IPS-NIHi11 (cell line): Measurements from ENCODE around the gene WDPCP.
"Not testable (repeated sequence)": the region's sequence is repeated elsewhere in the genome, so short reads cannot be mapped to it uniquely, and the experiment has no call there.

ENCODE experiments used
- DNase-seq: peaks from one replicate; pipeline ENCODE4 v3.0.0; 2012; ENCODE audit warnings: mixed read lengths, low spot score

The WDPCP gene

DNA sequence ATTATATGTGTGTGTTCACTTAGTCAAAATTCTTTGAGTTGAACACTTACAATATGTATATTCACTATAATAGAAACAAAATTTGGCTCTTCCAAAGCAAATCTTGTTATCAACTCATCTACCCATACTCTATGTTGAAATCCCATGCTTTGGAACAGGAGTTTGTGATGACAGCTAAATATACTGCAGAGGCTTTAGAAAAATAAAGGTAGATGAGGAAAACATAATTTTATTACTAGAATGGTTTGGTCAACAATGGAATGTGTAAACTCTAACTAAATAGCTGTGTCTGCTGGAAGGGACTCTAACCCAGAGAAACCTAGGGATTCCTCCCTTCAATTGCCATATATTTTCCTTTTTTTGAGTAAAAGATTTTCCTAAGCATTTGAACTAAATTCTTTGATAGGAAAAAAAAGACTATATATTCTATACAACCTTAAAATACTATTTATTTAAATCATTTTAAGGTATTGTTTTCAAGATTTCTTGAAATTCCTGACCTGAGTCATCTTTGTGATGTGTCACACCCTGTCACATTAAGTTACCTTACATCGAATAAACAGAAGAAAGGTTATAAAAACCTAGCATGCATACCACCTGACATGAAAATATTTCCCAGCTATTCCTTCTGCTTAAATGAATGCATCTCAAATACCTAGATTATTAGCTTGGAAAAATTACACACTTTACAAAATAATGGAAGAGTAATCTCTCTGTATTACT, 362.2 kb downstream of the WDPCP start:
- no peak for DNase-seq

DNA sequence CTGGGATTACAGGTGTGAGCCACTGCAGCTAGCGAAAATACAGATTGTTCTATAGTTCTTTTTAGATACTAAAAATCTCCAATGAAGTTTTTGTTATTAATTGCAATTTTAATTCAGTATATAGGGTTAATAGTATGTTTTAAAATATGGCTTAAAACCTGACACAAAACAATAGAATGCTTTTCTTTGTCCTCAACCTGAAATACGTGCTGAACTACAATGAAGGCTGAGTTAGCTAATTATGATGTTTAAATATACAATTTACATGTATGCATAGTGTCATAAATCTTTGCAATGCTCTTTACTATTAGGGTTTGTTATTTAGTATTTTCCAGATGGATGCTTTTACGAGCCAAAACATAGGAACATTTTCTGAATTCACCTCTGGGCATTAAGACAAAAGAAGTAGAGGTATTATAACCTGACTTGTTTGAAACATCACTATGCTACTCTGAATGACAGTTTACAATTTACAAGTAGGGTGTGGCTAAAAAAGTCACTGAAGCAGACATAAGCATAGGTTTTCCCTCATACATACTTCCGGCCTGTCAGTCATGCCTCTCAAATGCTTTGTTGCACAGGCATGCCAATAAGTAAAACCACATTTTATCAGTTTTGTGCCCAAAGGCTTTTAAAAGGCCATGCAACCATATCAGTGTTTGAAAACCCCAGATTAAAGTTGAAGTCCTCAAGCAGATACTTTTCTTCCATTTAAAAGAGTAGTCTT, 369.3 kb downstream of the WDPCP start:
- DNase-seq: peak; percentile 29

DNA sequence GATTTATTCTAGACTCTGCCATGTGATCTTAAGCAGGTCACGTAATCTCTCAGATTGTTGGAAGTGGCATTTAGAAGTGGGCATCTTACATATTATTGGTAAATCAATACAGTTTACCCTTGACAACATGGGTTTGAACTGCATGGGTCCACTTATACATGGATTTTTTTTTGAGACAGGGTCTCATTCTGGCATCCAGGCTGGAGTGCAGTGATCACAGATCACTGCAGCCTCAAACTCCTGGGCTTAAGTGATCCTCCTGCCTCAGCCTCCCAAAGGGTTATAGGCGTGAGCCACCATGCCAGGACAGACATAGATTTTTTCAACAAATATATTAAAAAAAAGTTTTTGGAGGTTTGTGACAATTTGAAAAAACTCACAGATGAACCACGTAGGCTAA, 393.0 kb downstream of the WDPCP start:
- no peak for DNase-seq

DNA sequence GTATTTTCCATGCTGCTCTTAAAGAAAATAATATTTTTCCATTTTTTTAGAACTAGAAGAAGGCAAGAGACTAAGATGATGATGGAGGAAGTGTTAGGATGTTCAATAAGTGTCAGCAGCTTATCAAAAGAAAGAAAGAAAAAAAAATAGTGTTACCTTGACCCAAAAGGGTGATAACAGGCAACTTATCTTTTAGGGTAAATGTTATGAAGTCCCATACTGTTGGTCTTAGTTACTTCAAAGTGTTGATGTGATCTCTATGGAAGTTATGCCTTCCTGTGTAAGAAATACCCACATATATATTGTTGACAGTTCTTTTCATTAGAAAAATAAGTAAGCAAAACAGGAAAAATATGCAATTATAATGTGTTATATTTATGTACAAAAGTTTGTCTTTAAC, 394.1 kb downstream of the WDPCP start:
- DNase-seq: no peak

DNA sequence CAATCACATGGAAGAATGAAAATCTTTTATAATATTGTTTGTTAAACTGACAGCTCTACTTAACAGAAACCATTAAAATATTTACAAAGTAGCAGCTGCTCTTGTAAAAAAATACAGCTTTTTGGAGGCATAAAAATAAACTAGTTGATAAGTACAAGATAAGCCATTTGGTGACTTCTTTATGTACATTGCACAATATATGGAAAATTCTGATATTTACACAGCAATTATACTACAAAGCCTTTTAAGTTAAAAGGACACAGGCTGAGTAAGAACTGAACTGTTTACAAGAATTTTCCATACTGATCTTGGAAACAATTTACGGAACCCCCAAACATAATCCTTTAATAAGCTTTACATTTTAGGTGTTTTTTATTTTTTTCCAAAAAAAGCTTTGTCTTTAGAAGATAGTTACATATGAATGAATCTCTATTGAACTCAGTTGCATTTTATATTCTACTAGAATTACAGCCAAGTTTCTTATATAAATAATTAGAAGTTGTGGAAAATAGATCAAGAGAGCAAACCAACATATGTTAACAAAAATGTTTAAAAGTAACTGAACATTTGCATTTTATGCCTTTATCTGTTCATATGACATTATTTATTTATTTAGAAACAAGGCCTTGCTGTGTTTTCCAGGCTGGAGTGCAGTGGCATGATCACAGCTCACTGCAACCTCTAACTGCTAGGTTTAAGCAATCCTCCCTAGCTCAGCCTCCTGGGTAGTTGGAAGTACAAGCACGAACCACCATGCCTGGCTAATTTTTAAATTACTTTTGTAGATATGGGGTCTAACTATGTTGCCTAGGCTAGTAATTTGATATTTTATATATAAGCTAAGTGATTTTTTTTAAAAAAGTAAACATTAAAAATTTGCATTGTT, 395.1 kb downstream of the WDPCP start:
- no peak for DNase-seq

DNA sequence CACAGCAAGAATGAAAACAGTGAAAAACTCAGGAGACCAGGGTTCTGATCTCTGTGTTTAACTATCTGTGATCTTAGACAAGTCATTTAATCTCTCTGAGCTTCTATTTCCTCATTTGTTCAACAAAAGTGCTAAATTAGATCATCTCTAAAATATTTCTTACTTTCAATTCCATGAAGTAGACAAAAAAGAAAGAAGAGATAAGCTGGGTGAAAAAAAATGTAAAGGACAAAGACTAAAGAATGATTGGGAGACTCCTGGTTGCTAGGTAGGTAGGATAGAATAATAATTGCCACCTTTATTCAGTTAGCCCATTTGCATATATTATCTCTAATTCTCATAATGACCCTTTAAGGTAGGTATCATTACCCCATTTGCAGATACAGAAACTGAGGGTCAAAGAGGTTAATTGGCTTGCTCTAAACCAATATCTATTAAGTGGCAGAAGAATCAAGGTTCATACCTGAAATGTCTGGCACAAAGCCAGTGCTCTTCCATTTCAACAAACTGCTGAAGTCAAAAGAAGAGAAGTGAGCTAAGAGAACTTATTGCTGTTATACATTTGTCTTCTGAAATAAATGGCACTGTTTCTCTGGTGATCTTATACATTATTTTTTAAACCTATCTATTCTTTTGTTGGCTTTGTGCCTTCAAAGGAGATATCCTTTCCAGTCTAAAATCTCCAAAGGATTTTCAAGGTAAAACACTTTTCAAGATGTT, 395.9 kb downstream of the WDPCP start:
- no peak for DNase-seq

DNA sequence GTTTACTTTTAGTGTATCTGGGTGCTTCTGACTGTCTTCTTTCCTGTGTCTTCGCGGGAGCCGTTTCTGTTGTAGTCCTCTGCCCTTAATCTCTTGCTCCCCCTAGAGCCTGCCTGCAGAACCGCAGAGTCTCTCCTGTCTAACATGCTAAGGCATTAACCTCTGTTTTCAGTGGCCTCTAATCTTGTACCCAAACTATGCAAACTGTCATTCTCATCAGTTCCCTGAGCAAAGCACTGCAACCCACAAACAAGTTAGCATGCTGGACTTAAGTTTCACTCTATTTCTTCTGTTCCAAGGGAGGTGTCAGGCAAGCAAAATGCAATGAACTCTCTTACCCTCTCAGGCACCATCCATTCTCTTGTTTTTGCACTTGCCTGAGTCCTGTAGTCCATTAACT, 399.3 kb downstream of the WDPCP start:
- DNase-seq: peak; percentile 60

DNA sequence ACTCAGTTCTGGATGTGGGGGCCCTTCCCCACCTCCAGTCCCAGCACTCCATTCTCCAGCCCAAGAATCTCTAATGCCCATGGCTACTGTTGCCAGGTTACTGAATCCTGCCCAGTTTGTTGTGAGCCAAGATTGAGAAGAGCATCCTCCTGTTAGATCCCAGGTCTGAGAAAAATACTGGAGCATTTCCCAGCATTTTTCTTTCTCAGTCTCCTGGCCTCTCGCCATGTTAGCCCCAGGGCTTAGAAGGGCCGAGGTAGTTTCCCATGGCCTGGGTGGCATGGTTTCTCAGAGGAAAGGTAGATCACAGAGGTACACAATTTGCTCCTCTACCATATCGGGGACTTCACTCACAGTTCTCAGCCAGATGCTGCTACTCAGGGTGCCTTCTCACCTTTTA, 401.9 kb downstream of the WDPCP start:
- DNase-seq: no peak

DNA sequence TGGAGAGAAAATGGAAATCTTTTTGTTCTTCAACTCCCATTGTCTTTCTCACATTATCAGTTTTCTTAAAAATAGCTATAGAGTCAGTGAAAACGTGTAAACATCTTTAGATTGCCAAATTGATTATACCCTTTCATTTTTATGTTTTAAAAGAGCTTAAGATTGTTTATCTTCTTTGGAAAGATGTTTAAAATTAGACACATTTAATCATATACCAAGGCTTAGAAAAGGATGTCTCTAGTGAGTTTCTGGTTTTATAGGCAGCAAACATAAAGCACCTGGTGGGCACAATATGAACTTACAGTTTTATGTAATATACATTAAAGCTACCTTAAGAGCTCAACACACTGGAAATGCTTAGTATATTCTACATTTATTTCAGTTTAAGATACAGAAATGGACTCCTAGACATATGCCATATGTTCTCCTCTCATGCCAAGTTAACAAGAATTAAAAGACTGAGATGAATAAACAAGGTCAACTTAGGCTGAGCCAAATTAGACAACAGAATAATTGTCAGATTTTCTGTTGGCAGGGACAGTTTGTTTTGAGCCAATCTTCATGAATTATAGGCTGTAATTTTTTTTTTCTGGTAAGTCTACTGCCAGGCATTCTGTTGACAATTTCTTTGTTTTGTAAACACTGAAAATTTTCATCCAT, 425.0 kb downstream of the WDPCP start:
- no peak for DNase-seq

DNA sequence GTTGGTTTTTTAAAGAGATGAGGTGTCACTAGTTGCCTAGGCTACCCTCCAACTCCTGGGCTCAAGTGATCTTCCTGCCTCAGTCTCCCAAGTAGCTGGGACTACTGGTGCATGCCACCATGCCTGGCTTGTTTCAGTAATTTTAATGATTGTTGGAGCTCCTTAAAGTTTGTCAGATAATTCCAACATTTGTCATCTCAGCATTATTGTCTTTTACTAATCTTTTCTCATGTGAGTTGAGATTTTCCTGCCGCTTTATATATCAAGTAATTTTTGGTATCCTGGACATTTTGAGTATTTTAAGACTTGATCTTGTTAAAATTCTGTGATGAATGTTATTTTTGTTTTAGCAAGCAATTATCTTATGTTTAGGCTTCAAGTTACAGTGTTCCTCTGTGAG, 429.0 kb downstream of the WDPCP start:
- no peak for DNase-seq

DNA sequence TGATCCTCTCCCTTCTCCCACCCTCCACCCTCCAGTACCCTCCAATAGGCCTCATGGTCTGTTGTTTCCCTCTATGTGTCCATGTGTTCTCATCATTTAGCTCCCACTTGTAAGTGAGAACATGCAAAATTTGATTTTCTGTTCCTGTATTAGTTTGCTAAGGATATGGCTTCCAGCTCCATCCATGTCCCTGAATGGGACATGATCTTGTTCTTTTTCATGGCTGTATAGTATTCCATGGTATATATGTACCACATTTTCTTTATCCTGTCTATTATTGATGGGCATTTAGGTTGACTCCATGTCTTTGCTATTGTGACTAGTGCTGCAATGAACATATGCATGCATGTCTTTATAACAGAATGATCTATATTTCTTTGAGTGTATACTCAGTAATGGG, 451.6 kb downstream of the WDPCP start:
- DNase-seq: not testable (repeated sequence)

DNA sequence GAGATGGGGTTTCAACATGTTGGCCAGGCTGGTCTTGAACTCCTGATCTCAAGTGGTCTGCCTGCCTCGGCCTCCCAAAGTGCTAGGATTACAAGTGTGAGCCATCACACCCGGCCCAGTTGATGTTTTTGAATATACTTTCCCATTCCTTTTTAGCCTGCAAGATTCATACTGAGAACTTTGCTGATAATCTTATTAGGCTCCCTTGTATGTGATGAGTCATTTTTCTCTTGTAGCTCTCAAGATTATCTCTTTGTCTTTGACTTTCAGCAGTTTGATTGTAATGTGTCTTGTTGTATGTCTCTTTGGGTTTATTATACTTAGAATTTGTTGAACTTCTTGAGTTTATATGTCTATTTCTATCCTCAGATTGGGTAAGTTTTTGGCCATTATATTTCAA, 456.3 kb downstream of the WDPCP start:
- DNase-seq: no peak

DNA sequence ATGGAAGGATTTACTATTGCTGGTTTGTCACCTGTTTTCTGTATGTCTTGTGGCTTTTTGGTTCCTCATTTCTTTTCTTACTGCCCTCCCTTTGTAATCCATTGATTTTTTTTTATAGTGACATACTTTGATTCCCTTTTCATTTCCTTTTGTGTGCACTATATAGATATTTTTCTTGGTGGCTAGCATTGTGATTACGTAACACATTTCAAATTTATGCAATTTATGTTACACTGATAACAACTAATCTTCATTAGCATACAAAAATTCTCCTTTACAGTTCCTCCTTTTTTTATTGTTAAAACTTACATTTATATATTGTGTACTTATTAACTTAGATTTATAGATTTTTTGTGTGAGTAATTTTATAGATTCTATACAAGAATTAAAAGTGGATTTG, 457.1 kb downstream of the WDPCP start:
- DNase-seq: no peak

DNA sequence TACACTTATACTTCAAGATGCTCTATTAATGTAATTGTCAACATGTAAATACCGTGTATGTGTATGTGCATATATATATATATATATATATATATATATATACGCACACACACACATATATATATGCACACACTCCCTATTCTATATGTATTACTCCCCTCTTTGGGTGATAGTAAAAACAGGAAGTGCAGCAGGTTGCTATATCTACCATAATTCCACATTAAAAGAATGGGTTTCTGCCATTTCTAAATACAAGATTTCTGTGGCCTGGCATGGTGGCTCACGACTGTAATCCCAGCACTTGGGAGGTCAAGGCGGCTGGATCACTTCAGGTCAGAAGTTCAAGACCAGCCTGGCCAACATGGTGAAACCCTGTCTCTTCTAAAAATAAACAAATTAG, 460.7 kb downstream of the WDPCP start:
- no peak for DNase-seq

DNA sequence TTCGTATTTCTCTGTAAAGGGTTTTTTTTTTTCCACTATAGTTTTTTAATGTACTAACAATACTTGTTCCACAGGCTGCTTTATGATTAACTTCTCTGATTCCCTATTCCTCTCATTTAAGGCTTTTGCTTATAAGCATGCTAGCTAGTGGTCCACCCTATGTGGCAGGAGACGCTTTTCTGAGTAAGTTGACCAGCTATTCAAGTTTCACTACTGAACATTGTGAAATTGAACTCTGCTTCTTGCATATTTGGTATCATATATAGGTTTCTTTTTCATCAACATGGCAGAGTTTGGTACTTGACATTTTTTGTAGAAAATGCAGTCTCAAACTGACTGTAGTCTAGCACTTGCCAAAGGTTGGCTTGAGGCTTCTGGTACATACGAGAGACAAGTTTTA, 463.4 kb downstream of the WDPCP start:
- no peak for DNase-seq

DNA sequence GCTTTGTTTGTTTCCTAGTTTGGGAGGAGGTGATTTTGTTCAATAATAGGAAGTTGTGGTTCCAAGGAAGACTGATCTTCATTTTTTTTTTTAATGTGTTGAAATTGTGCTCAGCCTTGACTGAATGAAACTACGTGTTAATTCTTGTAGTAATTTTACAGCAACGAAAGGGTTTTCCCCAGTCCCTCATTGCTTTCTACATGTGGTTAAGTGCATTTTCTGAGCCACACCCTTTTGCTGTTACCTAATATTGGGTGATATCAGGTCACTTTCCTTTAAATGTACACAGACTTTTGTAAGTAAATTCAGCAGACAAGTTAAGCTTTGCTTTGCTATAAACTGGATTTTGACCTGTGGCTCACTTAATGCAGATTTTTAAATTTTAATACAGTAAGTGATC, 464.1 kb downstream of the WDPCP start:
- no peak for DNase-seq

DNA sequence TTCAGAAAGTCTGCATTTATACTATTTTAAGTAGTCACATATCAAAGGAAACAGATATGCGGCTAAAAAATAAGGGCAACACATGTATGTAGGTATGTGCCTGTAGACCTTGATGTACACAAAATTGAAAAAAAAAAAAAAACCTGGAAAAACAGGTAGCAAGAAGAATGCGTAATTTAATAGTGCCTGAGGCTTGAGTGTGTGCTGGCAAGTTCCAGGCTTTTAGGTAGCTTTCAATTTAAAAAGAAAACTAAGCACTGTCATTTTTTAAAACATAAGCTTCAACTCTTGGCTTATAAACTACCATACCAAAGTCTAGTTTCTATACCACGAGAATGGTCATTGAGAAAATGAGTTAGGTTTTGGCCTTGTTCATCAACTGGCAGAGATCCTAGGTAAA, 465.4 kb downstream of the WDPCP start:
- no peak for DNase-seq

DNA sequence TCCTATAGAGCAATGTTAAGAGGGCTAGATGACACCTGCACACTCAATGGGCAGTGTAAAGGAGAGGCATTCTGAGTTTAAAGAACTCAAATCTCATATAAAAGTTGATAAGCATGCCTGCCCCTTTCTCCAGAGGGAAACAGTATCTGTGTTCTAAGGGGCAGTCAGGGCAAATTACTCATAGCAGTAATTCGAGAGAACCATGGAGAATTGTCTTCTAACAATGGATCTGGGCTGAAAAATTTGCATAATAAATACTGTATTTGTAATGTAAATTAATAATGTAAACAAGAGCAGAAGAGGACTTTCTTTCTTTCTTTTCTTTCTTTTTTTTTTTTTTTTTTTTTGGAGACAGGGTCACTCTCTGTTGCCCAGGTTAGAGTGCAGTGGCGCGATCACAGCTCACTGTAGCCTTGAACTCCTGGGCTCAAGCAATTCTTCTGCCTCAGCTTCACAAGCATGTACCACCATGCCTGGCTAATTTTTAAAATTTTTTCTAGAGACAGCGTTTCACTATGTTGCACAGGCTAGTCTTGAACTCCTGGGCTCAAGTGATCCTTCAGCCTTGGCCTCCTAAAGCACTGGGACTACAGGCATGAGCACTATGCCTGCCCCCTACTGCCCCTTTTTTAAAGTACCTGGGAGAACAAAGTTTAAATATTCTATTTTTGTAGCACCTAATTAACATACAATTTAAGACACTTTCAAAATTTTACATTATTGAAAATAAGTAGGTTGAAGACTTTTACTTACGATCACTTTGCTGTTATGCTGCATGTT, 467.0 kb downstream of the WDPCP start:
- DNase-seq: peak; percentile 21

DNA sequence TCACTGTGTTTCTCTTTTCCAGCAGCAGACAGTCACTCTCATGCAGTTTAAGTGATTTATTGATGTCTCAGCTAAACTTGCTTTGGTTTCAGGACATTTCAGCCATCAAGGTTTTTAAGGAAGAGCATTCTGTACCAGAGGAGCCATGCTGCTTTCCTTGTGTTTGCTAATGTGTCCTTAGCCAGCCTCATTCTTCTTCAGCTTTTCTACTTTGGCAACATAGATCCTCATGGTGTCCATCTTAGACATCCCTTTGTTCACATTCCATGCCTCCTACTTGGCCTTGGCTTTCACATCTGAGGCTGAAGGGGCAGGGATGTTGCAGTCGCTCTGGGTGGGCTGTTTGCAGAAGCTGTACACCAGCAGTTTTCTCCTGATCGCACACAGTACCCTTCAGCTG, 469.5 kb downstream of the WDPCP start:
- no peak for DNase-seq

DNA sequence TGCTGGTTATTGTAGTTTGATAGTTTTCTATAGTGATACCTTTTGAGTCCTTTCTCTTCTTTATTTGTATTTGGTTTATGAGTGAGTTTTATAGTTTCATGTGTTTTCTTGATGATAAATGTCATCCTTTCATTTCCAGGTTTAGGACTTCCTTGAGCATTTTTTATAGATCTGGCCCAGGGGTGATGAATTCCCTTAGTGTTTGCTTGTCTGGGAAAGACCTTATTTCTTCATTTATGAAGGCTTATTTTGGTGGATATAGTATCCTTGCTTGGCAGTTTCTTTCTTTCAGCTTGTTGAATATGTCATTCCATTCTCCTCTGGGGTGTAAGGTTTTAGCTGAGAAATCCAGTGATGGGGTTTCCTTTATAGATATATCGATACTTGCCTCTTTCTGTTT, 483.8 kb downstream of the WDPCP start:
- no peak for DNase-seq

DNA sequence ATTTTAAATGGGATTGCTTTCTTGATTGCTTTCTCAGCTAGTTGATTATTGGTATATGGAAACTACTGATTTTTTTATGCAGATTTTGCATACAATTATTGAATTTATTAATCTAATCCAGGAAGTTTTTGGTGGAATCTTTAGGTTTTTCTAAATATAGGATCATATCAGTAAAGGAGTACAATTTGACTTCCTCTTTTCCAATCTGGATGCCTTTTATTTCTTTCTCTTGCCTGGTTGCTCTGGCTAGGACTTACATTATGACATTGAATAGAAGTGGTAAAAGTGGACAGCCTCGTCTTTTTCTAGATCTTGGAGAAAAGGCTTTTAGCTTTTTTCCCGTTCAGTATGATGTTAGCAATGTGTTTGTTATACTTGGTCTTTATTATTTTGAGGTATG, 486.3 kb downstream of the WDPCP start:
- DNase-seq: no peak
